Neural progenitor cell (in vitro differentiated cells): ENCODE measurements around the gene MAP6D1. TPM values are rescaled to one million over a fixed set of nuclear protein-coding genes. Genes with fewer than 3 reads are reported as not detected.

ENCODE experiments used
- DNase-seq: peaks from one replicate; pipeline ENCODE4 v3.0.0-alpha.2; 2016; ENCODE audit warnings: low spot score
- H2AFZ ChIP-seq: fragments of 200-600 bp; sonication (generic); replicated peaks from 2 replicates; pipeline ENCODE4 v1.6.1; 2016; ENCODE audit warnings: antibody characterized with exemption
- H3F3A ChIP-seq: fragments of 200-600 bp; sonication (generic); 2 replicates; pipeline ENCODE4 v1.6.1; 2016; ENCODE audit warnings: antibody characterized with exemption, low read depth
- H3K27ac ChIP-seq: fragments of 200-600 bp; sonication (generic); 2 replicates; pipeline ENCODE4 v1.5.1; 2016; ENCODE audit warnings: mild to moderate bottlenecking
- H3K27me3 ChIP-seq: fragments of 200-600 bp; sonication (generic); 2 replicates; pipeline ENCODE4 v1.6.1; 2016; ENCODE audit warnings: mild to moderate bottlenecking, moderate library complexity
- H3K36me3 ChIP-seq: fragments of 200-600 bp; sonication (generic); 2 replicates; pipeline ENCODE4 v1.5.1; 2016
- H3K4me1 ChIP-seq: fragments of 200-600 bp; sonication (generic); 2 replicates; pipeline ENCODE4 v1.6.1; 2016; ENCODE audit warnings: mixed run types
- H3K4me2 ChIP-seq: fragments of 200-600 bp; sonication (generic); 2 replicates; pipeline ENCODE4 v1.6.1; 2016
- H3K4me3 ChIP-seq: fragments of 200-600 bp; sonication (generic); 2 replicates; pipeline ENCODE4 v1.5.1; 2016
- H3K79me2 ChIP-seq: fragments of 200-600 bp; sonication (generic); 2 replicates; pipeline ENCODE4 v1.6.1; 2016; ENCODE audit warnings: low read depth
- H3K9ac ChIP-seq: fragments of 200-600 bp; sonication (generic); 2 replicates; pipeline ENCODE4 v1.6.1; 2016
- H3K9me3 ChIP-seq: fragments of 200-600 bp; sonication (generic); 2 replicates; pipeline ENCODE4 v1.5.1; 2016; ENCODE audit warnings: low read depth
- H4K20me1 ChIP-seq: fragments of 200-600 bp; sonication (generic); 2 replicates; pipeline ENCODE4 v1.6.1; 2016; ENCODE audit warnings: low read depth
- H3K27ac Mint-ChIP-seq: 3 replicates; pipeline ENCODE4 v1.8.0; 2021; ENCODE audit warnings: mixed read lengths
- H3K27me3 Mint-ChIP-seq: 2 replicates; pipeline ENCODE4 v1.8.0; 2022; ENCODE audit warnings: low read depth, mild to moderate bottlenecking, inconsistent platforms, moderate library complexity, mixed read lengths; ENCODE audit not compliant: insufficient read depth
- H3K36me3 Mint-ChIP-seq: 3 replicates; pipeline ENCODE4 v1.8.0; 2021; ENCODE audit warnings: mixed read lengths
- H3K4me1 Mint-ChIP-seq: 3 replicates; pipeline ENCODE4 v1.8.0; 2021; ENCODE audit warnings: mixed read lengths
- H3K4me3 Mint-ChIP-seq: 3 replicates; pipeline ENCODE4 v1.8.0; 2021; ENCODE audit warnings: mild to moderate bottlenecking, moderate library complexity, mixed read lengths
- H3K9me3 Mint-ChIP-seq: 3 replicates; pipeline ENCODE4 v1.8.0; 2020; ENCODE audit warnings: mixed read lengths
- EZH2 ChIP-seq: fragments of 200-600 bp; sonication (generic); IDR thresholded peaks from 2 replicates; pipeline ENCODE4 v1.6.1; 2017; ENCODE audit warnings: antibody characterized with exemption, mild to moderate bottlenecking, moderate library complexity
- EZH2phosphoT487 ChIP-seq: fragments of 200-600 bp; sonication (generic); IDR thresholded peaks from 2 replicates; pipeline ENCODE4 v1.6.1; 2017; ENCODE audit warnings: antibody characterized with exemption
- total RNA-seq: library from RNA; depleted of rRNA; stranded (reverse); fragments of >200 nt; gene quantifications from 2 replicates; pipeline ENCODE4 v1.2.3, GENCODE V29; 2015; ENCODE audit warnings: low replicate concordance
- TF ChIP-seq, protein P1 (sequence below): fragments of 200-600 bp; sonication (generic); IDR thresholded peaks from 2 replicates; pipeline ENCODE4 v1.5.1; 2017; ENCODE audit warnings: antibody characterized with exemption, mild to moderate bottlenecking

MAP6D1 gene
- total RNA-seq, 1 donor from 2014 or later: 3.5 TPM

DNA sequence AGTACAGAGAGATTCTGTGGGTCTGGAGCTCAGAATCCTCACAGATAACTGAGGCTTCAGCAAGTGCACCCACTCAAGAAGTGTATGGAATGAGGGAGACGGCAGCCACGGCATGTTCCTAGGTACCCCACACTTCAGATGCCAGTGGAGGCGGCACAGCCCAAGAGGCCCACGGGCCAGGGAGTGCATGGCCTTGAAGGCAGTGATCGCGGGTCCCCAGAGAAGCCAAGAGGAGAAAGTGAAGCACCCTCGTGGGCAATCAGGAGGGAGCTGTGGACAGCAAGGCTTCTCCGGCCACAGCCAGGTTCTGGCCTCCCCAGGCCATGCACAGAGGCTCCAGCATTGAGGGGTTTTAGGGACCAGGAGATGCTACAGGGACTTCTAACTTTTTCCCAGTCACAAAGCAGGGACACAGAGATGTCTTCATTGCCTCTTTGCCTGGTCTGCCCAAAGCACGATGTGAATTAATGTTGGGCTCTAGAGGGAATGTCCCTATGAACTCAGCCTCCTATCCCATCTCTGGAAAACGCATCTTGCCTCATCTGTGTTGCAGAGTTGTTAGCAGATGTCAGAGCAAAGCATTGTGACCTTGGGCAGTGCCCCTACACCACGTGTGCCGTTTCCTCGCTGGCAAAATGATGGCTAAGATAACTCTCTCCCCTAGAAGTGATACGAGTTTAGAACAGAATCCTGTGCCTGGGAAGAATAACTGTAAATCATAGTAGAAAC, 2.6 kb upstream of the MAP6D1 start:
- H3K9me3 ChIP-seq: no peaks in the 10 kb centered on the region
- no peak overlapping the region for H3K27ac Mint-ChIP-seq
- no peak for DNase-seq
- peaks cover 6% of the 10 kb centered on the region for H3K36me3 Mint-ChIP-seq
- no peak overlapping the region for H3K9ac ChIP-seq
- peaks cover 12% of the 10 kb centered on the region for H3K4me1 Mint-ChIP-seq
- peaks cover 22% of the 10 kb centered on the region for H4K20me1 ChIP-seq
- H3K36me3 ChIP-seq: peaks cover 6% of the 10 kb centered on the region
- TF ChIP-seq, protein P1, sequence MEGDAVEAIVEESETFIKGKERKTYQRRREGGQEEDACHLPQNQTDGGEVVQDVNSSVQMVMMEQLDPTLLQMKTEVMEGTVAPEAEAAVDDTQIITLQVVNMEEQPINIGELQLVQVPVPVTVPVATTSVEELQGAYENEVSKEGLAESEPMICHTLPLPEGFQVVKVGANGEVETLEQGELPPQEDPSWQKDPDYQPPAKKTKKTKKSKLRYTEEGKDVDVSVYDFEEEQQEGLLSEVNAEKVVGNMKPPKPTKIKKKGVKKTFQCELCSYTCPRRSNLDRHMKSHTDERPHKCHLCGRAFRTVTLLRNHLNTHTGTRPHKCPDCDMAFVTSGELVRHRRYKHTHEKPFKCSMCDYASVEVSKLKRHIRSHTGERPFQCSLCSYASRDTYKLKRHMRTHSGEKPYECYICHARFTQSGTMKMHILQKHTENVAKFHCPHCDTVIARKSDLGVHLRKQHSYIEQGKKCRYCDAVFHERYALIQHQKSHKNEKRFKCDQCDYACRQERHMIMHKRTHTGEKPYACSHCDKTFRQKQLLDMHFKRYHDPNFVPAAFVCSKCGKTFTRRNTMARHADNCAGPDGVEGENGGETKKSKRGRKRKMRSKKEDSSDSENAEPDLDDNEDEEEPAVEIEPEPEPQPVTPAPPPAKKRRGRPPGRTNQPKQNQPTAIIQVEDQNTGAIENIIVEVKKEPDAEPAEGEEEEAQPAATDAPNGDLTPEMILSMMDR: no peak
- no peak for TF ChIP-seq EZH2phosphoT487
- no peak for TF ChIP-seq EZH2
- no peak overlapping the region for H3K4me3 ChIP-seq
- H3K9me3 Mint-ChIP-seq: no peaks in the 10 kb centered on the region
- no peaks in the 10 kb centered on the region for H3K79me2 ChIP-seq
- peaks cover 16% of the 10 kb centered on the region for H3K27me3 ChIP-seq
- H3K27me3 Mint-ChIP-seq: no peaks in the 10 kb centered on the region
- no peak overlapping the region for H2AFZ ChIP-seq
- no peak overlapping the region for H3K27ac ChIP-seq
- peaks cover 32% of the 10 kb centered on the region for H3F3A ChIP-seq
- peaks cover 8% of the 10 kb centered on the region for H3K4me1 ChIP-seq
- H3K4me2 ChIP-seq: no peak overlapping the region
- no peak overlapping the region for H3K4me3 Mint-ChIP-seq

DNA sequence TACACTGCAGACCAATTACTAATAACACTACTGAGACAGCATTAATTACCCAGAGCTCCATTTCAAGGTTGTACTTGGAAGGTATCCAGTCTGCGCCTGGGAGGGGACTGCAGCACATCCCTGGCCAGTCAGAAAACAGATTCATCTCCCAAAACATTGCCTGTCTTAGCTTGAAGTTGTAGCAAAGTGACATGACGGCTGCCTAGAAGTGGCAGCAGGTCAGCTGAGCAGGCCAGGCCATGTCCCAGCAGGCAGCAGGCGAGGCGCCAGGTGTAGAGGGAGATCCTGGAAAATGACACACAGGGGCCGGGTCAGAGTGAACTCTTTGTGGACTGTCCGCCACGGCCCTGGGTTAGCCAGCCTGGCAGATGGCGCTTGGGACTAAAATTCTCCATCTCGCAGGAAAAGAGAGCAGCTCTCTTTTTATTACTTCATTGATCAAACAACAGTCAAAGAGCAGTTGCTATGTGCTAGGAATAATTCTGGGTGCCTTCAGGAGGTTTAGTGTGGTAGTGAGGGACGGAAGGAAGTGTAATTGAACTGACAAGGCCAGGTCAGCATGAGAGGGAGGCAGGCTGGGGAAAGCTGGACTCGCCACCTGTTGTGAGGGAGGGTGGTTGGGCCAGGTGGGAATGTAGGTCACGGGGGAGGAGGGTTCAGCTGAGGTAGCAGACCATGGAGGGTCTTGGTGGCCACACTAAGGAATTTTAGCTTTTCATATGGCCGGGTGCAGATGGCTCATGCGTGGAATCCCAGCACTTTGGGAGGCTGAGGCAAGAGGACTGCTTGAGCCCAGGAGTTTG, 1.3 kb upstream of the MAP6D1 start:
- Mint-ChIP-seq H3K27me3 (peaks cover 4% of the 10 kb centered on the region), H3K36me3 (peaks cover 4% of the 10 kb centered on the region), H3K4me3 (peak overlapping the region; percentile 83), H3K9me3 (no peaks in the 10 kb centered on the region), H3K27ac (no peak overlapping the region), H3K4me1 (peaks cover 15% of the 10 kb centered on the region)
- TF ChIP-seq EZH2 (no peak), EZH2phosphoT487 (no peak)
- TF ChIP-seq, protein P1: no peak
- Histone ChIP-seq H3K36me3 (peaks cover 6% of the 10 kb centered on the region), H3K27ac (no peak overlapping the region), H4K20me1 (peaks cover 25% of the 10 kb centered on the region), H3K4me1 (peaks cover 15% of the 10 kb centered on the region), H3K79me2 (no peaks in the 10 kb centered on the region), H3K4me2 (no peak overlapping the region), H3K27me3 (peaks cover 16% of the 10 kb centered on the region), H3F3A (peaks cover 41% of the 10 kb centered on the region), H3K9me3 (no peaks in the 10 kb centered on the region), H3K4me3 (no peak overlapping the region), H3K9ac (no peak overlapping the region), H2AFZ (no peak overlapping the region)
- no peak for DNase-seq

DNA sequence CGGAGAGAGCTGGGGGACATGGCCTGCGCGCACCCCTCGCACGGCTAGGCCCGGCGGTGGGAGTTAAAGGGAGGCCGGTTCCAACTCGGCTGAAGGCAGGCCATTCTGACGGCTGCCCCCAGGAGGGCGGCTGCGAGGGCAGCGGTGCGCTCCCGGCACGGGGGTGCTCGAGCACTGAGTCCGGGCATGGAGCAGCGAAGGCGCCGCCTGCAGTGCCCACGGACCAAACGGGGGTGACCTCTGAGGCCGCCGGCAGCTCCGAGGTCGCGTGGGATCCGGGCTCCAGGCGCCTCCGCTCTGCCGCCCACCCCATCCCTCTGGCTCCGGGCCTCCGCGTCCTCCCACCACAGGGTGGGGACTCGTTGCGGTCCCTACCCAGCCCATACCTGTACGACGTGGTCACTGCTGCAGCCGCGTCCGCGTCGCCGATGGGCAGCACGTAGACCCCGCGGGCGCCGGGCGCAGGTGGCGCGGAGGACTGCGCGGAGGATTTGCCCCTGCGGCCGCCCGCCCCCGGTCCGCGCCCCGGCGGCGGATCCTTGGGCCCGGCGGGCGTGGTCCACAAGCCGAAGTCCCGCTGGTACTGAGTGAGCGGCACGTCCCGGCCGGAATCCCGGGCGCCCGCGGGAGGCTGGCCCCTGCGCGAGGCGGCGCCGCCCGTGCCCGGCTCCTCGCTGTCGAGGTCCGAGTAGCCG, 469 bp downstream of the MAP6D1 start:
- Histone ChIP-seq H3K79me2 (no peaks in the 10 kb centered on the region), H3K4me2 (peak overlapping the region; percentile 92), H3K9ac (no peak overlapping the region), H4K20me1 (peaks cover 25% of the 10 kb centered on the region), H3K4me3 (peak overlapping the region; percentile 72), H3F3A (peaks cover 41% of the 10 kb centered on the region), H3K27ac (no peak overlapping the region), H3K4me1 (peaks cover 15% of the 10 kb centered on the region), H3K9me3 (no peaks in the 10 kb centered on the region), H2AFZ (peak overlapping the region; percentile 92), H3K27me3 (peaks cover 16% of the 10 kb centered on the region), H3K36me3 (no peaks in the 10 kb centered on the region)
- Mint-ChIP-seq H3K4me3 (peak overlapping the region; percentile 84), H3K4me1 (peaks cover 15% of the 10 kb centered on the region), H3K36me3 (peaks cover 4% of the 10 kb centered on the region), H3K27ac (no peak overlapping the region), H3K9me3 (no peaks in the 10 kb centered on the region), H3K27me3 (peaks cover 4% of the 10 kb centered on the region)
- no peak for TF ChIP-seq EZH2
- TF ChIP-seq, protein P1: no peak
- no peak for TF ChIP-seq EZH2phosphoT487
- DNase-seq: peak; percentile 58
